DOHH2 (cell line): Measurements from ENCODE around the gene RSF1.

Experiments
- H3F3A ChIP-seq: fragments of 200-600 bp; sonication (generic), shearing (Covaris generic); 2 replicates; pipeline ENCODE4 v1.6.0; 2016; ENCODE audit warnings: antibody characterized with exemption, mild to moderate bottlenecking; ENCODE audit not compliant: control insufficient read depth, insufficient read depth
- H3K27ac ChIP-seq: fragments of 200-600 bp; sonication (generic); 2 replicates; pipeline ENCODE4 v1.5.1; 2014; ENCODE audit warnings: low read depth, mild to moderate bottlenecking, low read length, moderate library complexity
- H3K27me3 ChIP-seq: fragments of 200-600 bp; sonication (generic); 2 replicates; pipeline ENCODE4 v1.6.1; 2014; ENCODE audit warnings: mild to moderate bottlenecking, low read length, mixed read lengths; ENCODE audit not compliant: control insufficient read depth
- H3K36me3 ChIP-seq: fragments of 200-600 bp; sonication (generic); 2 replicates; pipeline ENCODE4 v1.6.1; 2014; ENCODE audit warnings: mild to moderate bottlenecking, low read length, moderate library complexity, mixed read lengths; ENCODE audit not compliant: control insufficient read depth
- H3K4me1 ChIP-seq: fragments of 200-600 bp; sonication (generic); 2 replicates; pipeline ENCODE4 v1.6.1; 2014; ENCODE audit warnings: mild to moderate bottlenecking, low read length, mixed read lengths; ENCODE audit not compliant: control insufficient read depth
- H3K4me2 ChIP-seq: fragments of 200-600 bp; sonication (generic); 2 replicates; pipeline ENCODE4 v1.6.0; 2014; ENCODE audit warnings: mild to moderate bottlenecking, low read length, moderate library complexity
- H3K4me3 ChIP-seq: fragments of 200-600 bp; sonication (generic); 2 replicates; pipeline ENCODE4 v1.5.1; 2014; ENCODE audit warnings: mild to moderate bottlenecking, low read length, mixed read lengths
- H3K79me2 ChIP-seq: fragments of 200-600 bp; sonication (generic); 2 replicates; pipeline ENCODE4 v1.6.1; 2014; ENCODE audit warnings: mild to moderate bottlenecking, low read length, mixed read lengths; ENCODE audit not compliant: control insufficient read depth
- H3K9me2 ChIP-seq: fragments of 200-600 bp; sonication (generic); replicated peaks from 2 replicates; pipeline ENCODE4 v1.6.1; 2014; ENCODE audit warnings: mild to moderate bottlenecking, low read length, mixed read lengths; ENCODE audit not compliant: control insufficient read depth
- H3K9me3 ChIP-seq: fragments of 200-600 bp; sonication (generic); 2 replicates; pipeline ENCODE4 v1.6.1; 2014; ENCODE audit warnings: antibody characterized with exemption, low read length, mixed read lengths; ENCODE audit not compliant: control insufficient read depth, insufficient read depth
- H4K20me1 ChIP-seq: fragments of 200-600 bp; sonication (generic); 2 replicates; pipeline ENCODE4 v1.6.0; 2014; ENCODE audit warnings: low read depth, mild to moderate bottlenecking, antibody characterized with exemption, low read length, moderate library complexity; ENCODE audit not compliant: control insufficient read depth, insufficient read depth
- CTCF ChIP-seq: fragments of 200-600 bp; sonication (generic); IDR thresholded peaks from one replicate; pipeline ENCODE4 v1.5.1; 2014; ENCODE audit warnings: antibody characterized with exemption, mild to moderate bottlenecking, low read depth, low read length; ENCODE audit not compliant: poor library complexity, severe bottlenecking
- EZH2phosphoT487 ChIP-seq: fragments of 200-600 bp; sonication (generic); IDR thresholded peaks from 2 replicates; pipeline ENCODE4 v1.6.1; 2017; ENCODE audit warnings: borderline replicate concordance, mild to moderate bottlenecking, antibody characterized with exemption, low read length, moderate library complexity, mixed read lengths

RSF1 gene

GRCh38 chr11:77647654-77648305 lies 172.7 kb downstream of the RSF1 start:
- H4K20me1 ChIP-seq = no peaks in the 10 kb centered on the region
- TF ChIP-seq CTCF = no peak
- no peak for TF ChIP-seq EZH2phosphoT487
- H3K79me2 ChIP-seq = no peaks in the 10 kb centered on the region
- no peaks in the 10 kb centered on the region for H3F3A ChIP-seq
- H3K9me2 ChIP-seq = no peaks in the 10 kb centered on the region
- H3K4me3 ChIP-seq = no peak overlapping the region
- H3K27me3 ChIP-seq = no peaks in the 10 kb centered on the region
- H3K9me3 ChIP-seq = no peaks in the 10 kb centered on the region
- no peak overlapping the region for H3K27ac ChIP-seq
- H3K4me1 ChIP-seq = peaks cover 11% of the 10 kb centered on the region
- H3K4me2 ChIP-seq = no peak overlapping the region
- H3K36me3 ChIP-seq = no peaks in the 10 kb centered on the region

- TF ChIP-seq CTCF (no peak), EZH2phosphoT487 (no peak)
- Histone ChIP-seq H3F3A (no peaks in the 10 kb centered on the region), H3K4me2 (no peak overlapping the region), H3K36me3 (no peaks in the 10 kb centered on the region), H3K27ac (no peak overlapping the region), H3K4me1 (peaks cover 11% of the 10 kb centered on the region), H3K79me2 (no peaks in the 10 kb centered on the region), H3K27me3 (no peaks in the 10 kb centered on the region), H3K4me3 (no peak overlapping the region), H4K20me1 (no peaks in the 10 kb centered on the region), H3K9me3 (no peaks in the 10 kb centered on the region), H3K9me2 (no peaks in the 10 kb centered on the region)
Observed at GRCh38 chr11:77644887-77645286, 175.6 kb downstream of the RSF1 start.

DNA sequence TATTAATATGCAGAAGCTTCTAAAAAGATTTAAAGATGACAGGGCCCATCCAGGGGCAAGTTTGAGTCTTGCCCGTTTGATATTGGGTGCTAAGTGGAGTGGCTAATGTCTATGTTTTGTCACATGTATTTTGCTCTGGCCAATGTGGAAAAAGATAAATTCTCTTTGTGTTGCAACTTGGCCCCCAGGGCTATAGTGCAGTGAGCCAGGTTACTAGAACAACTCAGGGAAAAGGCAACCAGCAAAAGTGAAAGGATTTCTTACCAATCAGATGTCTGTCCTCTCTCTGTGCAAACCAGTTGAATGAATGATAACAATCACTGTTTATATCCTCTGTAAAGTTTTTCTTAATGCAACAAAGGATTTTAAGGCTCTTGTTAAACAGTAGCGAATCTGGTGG lies 178.3 kb downstream of the RSF1 start:
- Histone ChIP-seq H3K36me3 (no peaks in the 10 kb centered on the region), H4K20me1 (no peaks in the 10 kb centered on the region), H3K27me3 (no peaks in the 10 kb centered on the region), H3K4me2 (no peak overlapping the region), H3F3A (no peaks in the 10 kb centered on the region), H3K4me1 (peaks cover 19% of the 10 kb centered on the region), H3K9me3 (no peaks in the 10 kb centered on the region), H3K79me2 (peaks cover 12% of the 10 kb centered on the region), H3K27ac (no peak overlapping the region), H3K9me2 (no peaks in the 10 kb centered on the region), H3K4me3 (no peak overlapping the region)
- TF ChIP-seq EZH2phosphoT487 = no peak

GRCh38 chr11:77637345-77638165 lies 183.0 kb downstream of the RSF1 start, which contains the start of gene CLNS1A:
Gene CLNS1A, minus strand, starts transcription at chr11:77637794. Its CDS starts 80 bp downstream, at chr11:77637714.
- H3K4me3 ChIP-seq = peak within 1 kb of the TSS; percentile 96
- peak within 1 kb of the TSS; percentile 76 for H3K4me2 ChIP-seq
- peaks cover 41% of the 10 kb centered on the region for H3K36me3 ChIP-seq
- peaks cover 59% of the 10 kb centered on the region for H3K79me2 ChIP-seq
- H3K27me3 ChIP-seq = no peaks in the 10 kb centered on the region
- TF ChIP-seq CTCF = no peak
- no peak for TF ChIP-seq EZH2phosphoT487
- no peaks in the 10 kb centered on the region for H3F3A ChIP-seq
- H3K9me3 ChIP-seq = no peaks in the 10 kb centered on the region
- peaks cover 38% of the 10 kb centered on the region for H3K4me1 ChIP-seq
- peak within 1 kb of the TSS; percentile 64 for H3K27ac ChIP-seq
- peaks cover 6% of the 10 kb centered on the region; the same call in 1 of the 2 replicates for H4K20me1 ChIP-seq
- H3K9me2 ChIP-seq = no peaks in the 10 kb centered on the region
